Type B pancreatic cell (in vitro differentiated cells): Measurements from ENCODE around the gene ADM2. TPM values are rescaled to one million over a fixed set of nuclear protein-coding genes. Genes with fewer than 3 reads are reported as not detected.
A peak's percentile ranks its signal among the peaks of the same experiment; 100 is the strongest.

Experiments used
- DNase-seq: peaks from one replicate; pipeline ENCODE4 v3.0.0; 2021; ENCODE audit warnings: mixed read lengths; ENCODE audit not compliant: unreplicated experiment; ENCODE audit errors: extremely low spot score
- H3K27ac Mint-ChIP-seq: 2 replicates; pipeline ENCODE4 v1.8.0; 2021; ENCODE audit warnings: mild to moderate bottlenecking, mixed read lengths
- H3K27me3 Mint-ChIP-seq: 2 replicates; pipeline ENCODE4 v1.8.0; 2021; ENCODE audit warnings: mixed read lengths
- H3K36me3 Mint-ChIP-seq: 2 replicates; pipeline ENCODE4 v1.8.0; 2021; ENCODE audit warnings: mixed read lengths
- H3K4me1 Mint-ChIP-seq: one replicate; pipeline ENCODE4 v1.8.0; 2021; ENCODE audit warnings: mixed read lengths; ENCODE audit not compliant: unreplicated experiment
- H3K4me3 Mint-ChIP-seq: 2 replicates; pipeline ENCODE4 v1.8.0; 2021; ENCODE audit warnings: mild to moderate bottlenecking, mixed read lengths
- H3K9me3 Mint-ChIP-seq: 2 replicates; pipeline ENCODE4 v1.8.0; 2021; ENCODE audit warnings: mixed read lengths
- total RNA-seq: library from RNA; stranded (reverse); gene quantifications from 2 replicates; pipeline ENCODE4 v1.2.1, GENCODE V29; 2021; ENCODE audit warnings: low replicate concordance
- TF ChIP-seq, protein P1 (sequence below): fragments of 200-600 bp; sonication (generic); conservative IDR thresholded peaks from 2 replicates; pipeline ENCODE4 v1.5.0; 2021; ENCODE audit warnings: antibody characterized with exemption, mild to moderate bottlenecking

ADM2 gene
- total RNA-seq, 1 donor from 2014 or later: 2.6 TPM

DNA sequence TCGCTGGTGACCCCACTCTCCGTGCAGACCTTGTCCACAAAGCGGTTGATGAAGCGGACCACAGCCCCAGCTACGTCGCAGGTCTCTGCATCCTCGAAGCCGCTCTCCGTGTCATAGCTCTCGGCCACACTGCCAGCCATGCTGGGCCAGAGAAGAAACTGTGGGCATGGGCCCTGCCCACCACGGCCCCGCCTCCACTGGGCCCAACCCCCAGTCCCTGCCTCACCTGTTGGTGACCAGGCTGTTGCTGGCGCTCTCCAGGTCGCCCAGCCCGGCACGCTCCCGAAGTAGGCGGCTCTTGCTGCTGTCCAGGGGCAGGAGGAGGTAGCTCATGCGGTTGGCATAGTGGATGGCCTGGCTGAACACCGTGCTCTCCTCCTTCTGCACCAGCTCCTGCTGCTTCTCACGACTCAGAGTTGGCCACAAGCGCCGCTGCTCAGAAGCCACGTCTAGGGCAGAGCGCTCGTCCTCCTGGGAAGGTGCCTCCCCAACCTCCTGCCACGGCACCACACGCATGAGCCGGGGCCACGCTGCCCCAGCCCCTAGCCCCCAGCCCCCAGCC lies 19.3 kb upstream of the ADM2 start:
- H3K36me3 Mint-ChIP-seq: peaks cover 13% of the 10 kb centered on the region
- H3K27me3 Mint-ChIP-seq: no peaks in the 10 kb centered on the region
- H3K4me1 Mint-ChIP-seq: no peaks in the 10 kb centered on the region
- TF ChIP-seq, protein P1, sequence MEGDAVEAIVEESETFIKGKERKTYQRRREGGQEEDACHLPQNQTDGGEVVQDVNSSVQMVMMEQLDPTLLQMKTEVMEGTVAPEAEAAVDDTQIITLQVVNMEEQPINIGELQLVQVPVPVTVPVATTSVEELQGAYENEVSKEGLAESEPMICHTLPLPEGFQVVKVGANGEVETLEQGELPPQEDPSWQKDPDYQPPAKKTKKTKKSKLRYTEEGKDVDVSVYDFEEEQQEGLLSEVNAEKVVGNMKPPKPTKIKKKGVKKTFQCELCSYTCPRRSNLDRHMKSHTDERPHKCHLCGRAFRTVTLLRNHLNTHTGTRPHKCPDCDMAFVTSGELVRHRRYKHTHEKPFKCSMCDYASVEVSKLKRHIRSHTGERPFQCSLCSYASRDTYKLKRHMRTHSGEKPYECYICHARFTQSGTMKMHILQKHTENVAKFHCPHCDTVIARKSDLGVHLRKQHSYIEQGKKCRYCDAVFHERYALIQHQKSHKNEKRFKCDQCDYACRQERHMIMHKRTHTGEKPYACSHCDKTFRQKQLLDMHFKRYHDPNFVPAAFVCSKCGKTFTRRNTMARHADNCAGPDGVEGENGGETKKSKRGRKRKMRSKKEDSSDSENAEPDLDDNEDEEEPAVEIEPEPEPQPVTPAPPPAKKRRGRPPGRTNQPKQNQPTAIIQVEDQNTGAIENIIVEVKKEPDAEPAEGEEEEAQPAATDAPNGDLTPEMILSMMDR: no peak
- H3K4me3 Mint-ChIP-seq: no peak overlapping the region
- H3K27ac Mint-ChIP-seq: peak overlapping the region; percentile 34
- H3K9me3 Mint-ChIP-seq: no peaks in the 10 kb centered on the region
- no peak for DNase-seq

DNA sequence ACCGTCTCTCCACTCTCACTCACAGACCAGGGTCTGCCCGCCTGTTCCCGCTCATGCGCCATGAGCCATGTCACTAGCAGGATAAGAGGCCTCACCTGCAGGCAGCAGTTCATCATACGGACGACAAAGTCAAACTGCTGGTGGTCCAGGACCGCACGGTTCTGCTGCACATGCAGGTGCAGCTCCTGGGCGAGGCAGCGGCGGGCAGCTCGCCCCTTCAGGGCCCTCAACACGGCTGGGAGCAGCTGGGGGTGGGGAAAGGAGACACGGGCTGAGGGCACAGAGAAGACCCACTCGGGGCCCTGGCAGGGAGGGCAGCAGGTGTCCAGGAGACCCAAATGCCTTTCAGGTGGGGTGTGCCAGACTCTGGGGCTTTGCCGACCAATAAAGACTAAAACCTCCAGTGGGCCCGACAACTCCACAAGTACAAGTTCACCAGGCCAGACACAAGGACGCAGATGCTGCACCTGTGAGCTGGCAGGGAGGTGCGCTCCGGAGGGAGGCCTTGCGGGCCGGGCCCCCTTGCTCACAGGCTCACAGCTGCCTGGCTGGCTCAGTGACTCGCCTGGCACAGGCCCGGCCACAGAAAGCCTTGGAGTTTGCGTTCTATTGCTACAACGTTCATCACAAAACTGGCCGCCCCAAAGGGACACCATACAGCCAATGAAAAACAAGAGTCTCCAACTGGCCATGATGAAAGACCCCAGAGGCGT lies 18.0 kb upstream of the ADM2 start:
- TF ChIP-seq, protein P1: no peak
- Mint-ChIP-seq H3K27ac (peak overlapping the region; percentile 73), H3K4me1 (no peaks in the 10 kb centered on the region), H3K4me3 (no peak overlapping the region), H3K36me3 (peaks cover 13% of the 10 kb centered on the region), H3K9me3 (no peaks in the 10 kb centered on the region), H3K27me3 (no peaks in the 10 kb centered on the region)
- DNase-seq: no peak

DNA sequence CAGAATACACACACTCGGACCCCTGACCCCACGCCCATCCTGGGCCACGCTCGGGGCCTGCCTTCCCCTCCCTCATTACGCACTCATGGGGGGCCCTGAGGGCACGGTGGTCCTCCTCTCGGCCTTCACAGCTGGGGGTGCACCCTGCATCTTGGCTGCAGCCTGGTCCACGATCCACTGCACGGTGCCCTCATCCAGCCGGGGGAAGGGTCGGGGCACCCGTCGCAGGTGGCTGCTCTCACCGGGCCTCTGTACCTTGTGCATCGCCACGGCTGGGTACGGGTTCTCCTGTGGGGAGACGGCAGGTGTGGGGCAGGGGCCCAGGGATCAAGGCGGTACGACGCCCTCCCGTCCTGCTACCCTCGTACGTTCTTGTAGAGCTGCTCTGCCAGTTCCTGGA lies 16.9 kb upstream of the ADM2 start:
- H3K27ac Mint-ChIP-seq: no peak overlapping the region
- H3K27me3 Mint-ChIP-seq: no peaks in the 10 kb centered on the region
- H3K4me1 Mint-ChIP-seq: no peaks in the 10 kb centered on the region
- TF ChIP-seq, protein P1: no peak
- no peak for DNase-seq
- no peak overlapping the region for H3K4me3 Mint-ChIP-seq
- no peaks in the 10 kb centered on the region for H3K9me3 Mint-ChIP-seq
- H3K36me3 Mint-ChIP-seq: peaks cover 13% of the 10 kb centered on the region

DNA sequence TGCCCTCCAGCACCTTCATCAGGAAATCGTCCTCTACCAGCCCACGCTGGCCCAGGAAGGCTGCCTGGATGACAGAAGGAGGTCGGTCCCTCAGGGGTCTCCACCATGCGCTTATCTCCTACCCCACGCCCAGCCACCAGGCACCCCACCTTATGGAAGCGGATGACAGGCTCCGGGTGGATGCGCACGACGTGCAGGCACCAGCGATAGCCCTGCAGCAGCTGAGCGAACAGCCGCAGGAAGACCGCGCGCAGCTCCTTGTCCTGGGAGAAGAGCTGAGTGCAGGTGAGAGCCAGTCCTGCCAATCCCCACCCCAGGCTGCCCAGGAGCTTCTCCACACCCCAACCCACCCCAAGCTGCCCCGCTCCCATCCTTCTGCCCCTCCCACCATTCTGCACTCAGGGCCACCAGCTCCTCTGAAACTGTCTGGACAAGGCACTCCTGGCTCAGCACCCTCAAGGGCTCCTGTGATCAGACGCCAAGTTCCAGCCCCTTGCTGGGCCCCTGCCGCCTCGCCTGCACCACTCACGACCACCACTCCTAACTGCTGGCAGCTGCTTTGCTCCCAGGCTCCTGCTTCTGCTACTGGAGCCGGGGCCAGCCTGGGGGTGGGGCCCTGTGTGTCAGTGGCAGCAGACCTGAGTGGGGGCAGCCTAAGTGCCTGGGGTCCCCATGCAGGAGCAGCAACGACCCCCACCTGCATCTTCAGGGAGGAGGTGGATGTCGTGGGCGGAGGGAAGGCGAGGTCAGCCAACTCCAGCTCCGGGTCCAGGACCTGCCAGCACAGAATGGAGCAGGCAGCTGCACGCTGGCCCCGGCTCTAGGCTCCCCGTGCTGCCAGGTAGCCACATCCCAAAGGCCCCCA lies 16.0 kb upstream of the ADM2 start:
- no peaks in the 10 kb centered on the region for H3K9me3 Mint-ChIP-seq
- no peaks in the 10 kb centered on the region for H3K27me3 Mint-ChIP-seq
- DNase-seq: no peak
- H3K4me1 Mint-ChIP-seq: no peaks in the 10 kb centered on the region
- H3K27ac Mint-ChIP-seq: no peak overlapping the region
- peaks cover 13% of the 10 kb centered on the region for H3K36me3 Mint-ChIP-seq
- H3K4me3 Mint-ChIP-seq: no peak overlapping the region
- TF ChIP-seq, protein P1: no peak

DNA sequence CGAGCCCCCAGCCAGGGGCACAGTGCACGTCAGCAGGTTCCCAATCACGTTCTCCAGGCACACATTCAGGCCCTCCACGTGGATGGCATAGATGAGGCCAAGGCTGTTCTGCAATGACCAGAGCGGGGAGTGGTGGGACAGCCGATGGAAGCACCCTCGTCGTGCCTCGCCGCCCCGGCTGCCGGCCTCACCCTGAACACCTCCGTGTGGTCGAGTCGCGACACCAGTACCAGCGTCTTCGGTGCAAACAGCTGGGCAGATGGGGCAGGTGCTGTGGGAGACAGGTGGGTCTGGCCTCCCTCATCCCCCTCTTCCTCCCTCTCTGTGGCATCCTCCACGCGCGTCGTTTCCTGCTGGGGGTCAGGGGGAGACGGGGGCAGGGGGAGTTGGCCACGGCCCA lies 14.0 kb upstream of the ADM2 start:
- Mint-ChIP-seq H3K4me1 (peaks cover 11% of the 10 kb centered on the region), H3K36me3 (peaks cover 7% of the 10 kb centered on the region), H3K4me3 (no peak overlapping the region), H3K27ac (no peak overlapping the region), H3K9me3 (no peaks in the 10 kb centered on the region), H3K27me3 (no peaks in the 10 kb centered on the region)
- DNase-seq: no peak
- TF ChIP-seq, protein P1: no peak
